GM12865 (cell line): ENCODE measurements around the gene EPHB2.
A peak's percentile ranks its signal among the peaks of the same experiment; 100 is the strongest.

Experiments
- DNase-seq: peaks from one replicate; pipeline ENCODE4 v3.0.0; 2010; ENCODE audit warnings: low read depth
- H3K4me3 ChIP-seq: 2 replicates; pipeline ENCODE4 v1.5.1; 2011; ENCODE audit warnings: mild to moderate bottlenecking, low read depth, low read length, control low read depth
- CTCF ChIP-seq: IDR thresholded peaks from 2 replicates; pipeline ENCODE4 v1.5.1; 2011; ENCODE audit warnings: low read length, control low read depth, low read depth, inconsistent platforms; ENCODE audit not compliant: insufficient read depth; ENCODE audit errors: missing control alignments

The EPHB2 gene

GRCh38 chr1:22709891-22710700 is 543 bp upstream of the EPHB2 start:
- TF ChIP-seq CTCF: no peak
- H3K4me3 ChIP-seq: peak overlapping the region; percentile 24
- peak; percentile 57 for DNase-seq

- DNase-seq: no peak
- TF ChIP-seq CTCF: no peak
- H3K4me3 ChIP-seq: no peak overlapping the region
Measured at GRCh38 chr1:22711071-22711470, 432 bp downstream of the EPHB2 start.

GRCh38 chr1:22711591-22712501 is 1.2 kb downstream of the EPHB2 start:
- peak overlapping the region; percentile 32 for H3K4me3 ChIP-seq
- DNase-seq: peak; percentile 53
- TF ChIP-seq CTCF: no peak

GRCh38 chr1:22712502-22713271 is 2.0 kb downstream of the EPHB2 start:
- no peak for TF ChIP-seq CTCF
- DNase-seq: peak; percentile 61
- H3K4me3 ChIP-seq: no peak overlapping the region; the same call in 1 of the 2 replicates

- no peak overlapping the region for H3K4me3 ChIP-seq
- no peak for TF ChIP-seq CTCF
- no peak for DNase-seq
Measured at GRCh38 chr1:22714455-22714854, 3.8 kb downstream of the EPHB2 start.

- no peak for TF ChIP-seq CTCF
- DNase-seq: no peak
Measured at GRCh38 chr1:22717037-22717760, 6.6 kb downstream of the EPHB2 start.

More at GRCh38 chr1:22717037-22717760, 6.6 kb downstream of the EPHB2 start:
- no peak overlapping the region for H3K4me3 ChIP-seq
